Lower lobe of right lung (tissue), 2 donors: ENCODE results near the gene UST. TPM values are rescaled to one million over a fixed set of nuclear protein-coding genes. Genes with fewer than 3 reads are reported as not detected.

Source experiments
- ATAC-seq, 2 donors: fragments of 200-7000 bp; cut with Tn5 transposase; one replicate each; pipeline ENCODE4 v1.9.1; 2020 to 2022; ENCODE audit warnings: mild to moderate bottlenecking in 2 of 2, moderate library complexity in 2 of 2
- DNase-seq: peaks from one replicate; pipeline ENCODE4 v3.0.0-alpha.2; 2020
- H3K27ac ChIP-seq: fragments of 200-600 bp; one replicate; pipeline ENCODE4 v1.8.0; 2022
- H3K27me3 ChIP-seq: fragments of 200-600 bp; one replicate; pipeline ENCODE4 v1.8.0; 2022; ENCODE audit warnings: low read depth
- H3K36me3 ChIP-seq: fragments of 200-600 bp; one replicate; pipeline ENCODE4 v1.8.0; 2022; ENCODE audit warnings: mild to moderate bottlenecking
- H3K4me1 ChIP-seq: fragments of 200-600 bp; one replicate; pipeline ENCODE4 v1.8.0; 2022
- H3K4me3 ChIP-seq: fragments of 200-600 bp; one replicate; pipeline ENCODE4 v1.8.0; 2022; ENCODE audit warnings: mild to moderate bottlenecking
- H3K9me3 ChIP-seq: fragments of 200-600 bp; one replicate; pipeline ENCODE4 v1.8.0; 2022
- CTCF ChIP-seq: fragments of 200-600 bp; IDR thresholded peaks from one replicate; pipeline ENCODE4 v1.8.0; 2022; ENCODE audit warnings: antibody characterized with exemption, mild to moderate bottlenecking
- intact Hi-C: fragments of 100-400 bp; cut with DNase I; formaldehyde crosslinking; loops from one replicate; pipeline ENCODE4 v1.11.0; 2022
- total RNA-seq: library from RNA; stranded (reverse); fragmentation: NEBNext Ultra II Directional; extraction: Animal tissue kit (Norgen Biotek cat#: 25700); gene quantifications from one replicate; pipeline ENCODE4 v1.2.1, GENCODE V29; 2021
- donor health status: DM: no; HTN: yes; CAD: no; lungs with severe emphysema.

UST gene
- total RNA-seq, 1 donor from 2014 or later: 11.8 TPM

- Histone ChIP-seq H3K4me3 (no peak overlapping the region), H3K9me3 (no peaks in the 10 kb centered on the region), H3K36me3 (peaks cover 11% of the 10 kb centered on the region), H3K4me1 (no peaks in the 10 kb centered on the region), H3K27ac (no peak overlapping the region), H3K27me3 (no peaks in the 10 kb centered on the region)
- ATAC-seq (no peak), DNase-seq (no peak)
- intact Hi-C loops: no loop called here
- no peak for TF ChIP-seq CTCF
Measured at GRCh38 chr6:149015535-149016525, 269.0 kb downstream of the UST start.

- ATAC-seq: peak in 1 of 2 donors; percentile 23
- Histone ChIP-seq H3K4me1 (no peaks in the 10 kb centered on the region), H3K27me3 (no peaks in the 10 kb centered on the region)
Measured at GRCh38 chr6:149016716-149017115, 269.9 kb downstream of the UST start.

GRCh38 chr6:149020319-149020718 is 273.5 kb downstream of the UST start:
- DNase-seq (no peak), ATAC-seq (no peak)
- Histone ChIP-seq H3K4me3 (no peak overlapping the region), H3K27ac (no peak overlapping the region), H3K27me3 (no peaks in the 10 kb centered on the region), H3K4me1 (no peaks in the 10 kb centered on the region), H3K9me3 (no peaks in the 10 kb centered on the region), H3K36me3 (peaks cover 33% of the 10 kb centered on the region)
- TF ChIP-seq CTCF: no peak
- intact Hi-C loops: no loop called here

More at GRCh38 chr6:149016716-149017115, 269.9 kb downstream of the UST start:
- Histone ChIP-seq H3K27ac (no peak overlapping the region), H3K36me3 (peaks cover 20% of the 10 kb centered on the region), H3K4me3 (no peak overlapping the region), H3K9me3 (no peaks in the 10 kb centered on the region)
- intact Hi-C loops: no loop called here
- no peak for TF ChIP-seq CTCF
- no peak for DNase-seq

GRCh38 chr6:149024361-149024760 is 277.5 kb downstream of the UST start:
- ATAC-seq: no peak
- Histone ChIP-seq H3K4me1 (no peaks in the 10 kb centered on the region), H3K4me3 (no peak overlapping the region), H3K36me3 (peaks cover 29% of the 10 kb centered on the region), H3K27me3 (no peaks in the 10 kb centered on the region), H3K9me3 (no peaks in the 10 kb centered on the region), H3K27ac (no peak overlapping the region)
- no peak for DNase-seq
- TF ChIP-seq CTCF: no peak
- intact Hi-C loops: no loop called here

- no peak for TF ChIP-seq CTCF
Measured at GRCh38 chr6:149025061-149025460, 278.2 kb downstream of the UST start.

More at GRCh38 chr6:149025061-149025460, 278.2 kb downstream of the UST start:
- no peak for ATAC-seq
- Histone ChIP-seq H3K9me3 (no peaks in the 10 kb centered on the region), H3K4me1 (no peaks in the 10 kb centered on the region), H3K27me3 (no peaks in the 10 kb centered on the region), H3K27ac (no peak overlapping the region), H3K4me3 (no peak overlapping the region), H3K36me3 (peaks cover 22% of the 10 kb centered on the region)
- DNase-seq: no peak
- intact Hi-C loops: no loop called here
